ENCODE measurements around the gene DNLZ.

DNA sequence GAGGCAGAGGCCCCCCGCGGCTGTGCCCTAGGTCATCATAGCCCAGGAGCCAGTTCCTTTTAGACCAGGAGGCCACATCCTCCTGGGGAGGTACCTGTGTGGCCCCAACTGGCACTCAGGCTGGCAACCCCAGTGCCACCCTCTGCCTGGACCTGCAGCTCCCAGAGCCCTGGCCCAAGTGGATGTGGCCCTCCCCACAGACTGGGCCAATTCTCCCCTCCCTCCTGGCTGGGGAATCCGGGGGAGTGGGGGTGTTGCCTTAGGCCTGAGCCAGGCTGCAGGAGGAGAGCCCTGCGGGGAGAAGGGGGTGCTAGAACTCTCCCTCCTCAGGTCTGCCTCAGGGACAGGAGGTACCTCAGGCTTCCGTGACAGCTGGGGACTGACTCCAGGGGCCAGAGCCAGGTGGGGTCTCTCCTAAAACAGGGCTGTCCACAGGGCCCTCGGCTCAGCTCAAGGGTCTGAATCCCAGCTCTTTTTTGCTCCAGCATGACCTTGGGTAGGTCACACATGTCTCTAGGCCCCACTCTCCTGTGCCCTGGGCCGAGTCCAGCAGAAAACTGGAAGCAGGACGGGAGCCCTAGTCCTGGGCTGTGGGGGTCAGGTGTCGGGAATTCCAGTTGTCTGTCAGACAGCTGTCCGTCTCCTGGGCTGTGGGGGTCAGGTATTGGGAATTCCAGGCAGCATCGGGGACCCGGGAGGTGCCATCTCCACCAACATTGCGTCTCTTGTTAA is 9.6 kb downstream of the DNLZ start:
- no peak for TF ChIP-seq POLR2A (IDR thresholded peaks at IDR 0.05; ENCODE audit: low read length)
- TF ChIP-seq HOXA7 (CRISPR knock-in tag; IDR thresholded peaks at IDR 0.05) = no peak
- no peak for TF ChIP-seq RNF2 (IDR thresholded peaks at IDR 0.05; ENCODE audit: borderline replicate concordance, low read depth)
- TF ChIP-seq CTCF (IDR thresholded peaks at IDR 0.05) = no peak

All from A549 (cell line).